PFSK-1 (cell line): Measurements from ENCODE around the gene DCXR.

ENCODE experiments used
- FOXP2 ChIP-seq: optimal IDR thresholded peaks from 2 replicates; pipeline ENCODE3; 2011; ENCODE audit warnings: borderline replicate concordance, control low read depth, inconsistent platforms; ENCODE audit not compliant: insufficient read depth; ENCODE audit errors: extremely low read length, extremely low read depth
- POLR2AphosphoS5 ChIP-seq: IDR thresholded peaks from 2 replicates; pipeline ENCODE4 v1.6.1; 2012; ENCODE audit warnings: low read depth, mild to moderate bottlenecking, control low read depth, low read length, moderate library complexity
- REST ChIP-seq, 2 experiments: IDR thresholded peaks; 2 replicates each; pipeline versions ENCODE4 v1.6.1 to v1.8.0; 2011 to 2012; ENCODE audit warnings: low read depth in 2 of 2, low read length in 2 of 2, control low read depth in 1 of 2, inconsistent platforms in 1 of 2, mild to moderate bottlenecking in 1 of 2, moderate library complexity in 1 of 2; ENCODE audit not compliant: insufficient read depth in 1 of 2
- SIN3A ChIP-seq: IDR thresholded peaks from 2 replicates; pipeline ENCODE4 v1.6.1; 2012; ENCODE audit warnings: mild to moderate bottlenecking, low read length, moderate library complexity, borderline replicate concordance; ENCODE audit not compliant: insufficient read depth
- TAF1 ChIP-seq: IDR thresholded peaks from 2 replicates; pipeline ENCODE4 v1.6.1; 2012; ENCODE audit warnings: low read length, control low read depth, borderline replicate concordance; ENCODE audit not compliant: insufficient read depth

The DCXR gene

GRCh38 chr17:82041144-82041814 is 3.8 kb upstream of the DCXR start:
- no peak for TF ChIP-seq TAF1
- no peak for TF ChIP-seq REST (IDR thresholded peaks at IDR 0.05; ENCODE audit: insufficient read depth in 1 of 2, low read depth in 2 of 2, low read length in 2 of 2)
- TF ChIP-seq FOXP2, result no peak
- no peak for TF ChIP-seq POLR2AphosphoS5
- TF ChIP-seq SIN3A, result no peak

- TF ChIP-seq POLR2AphosphoS5 (no peak), REST (IDR thresholded peaks at IDR 0.05; ENCODE audit: insufficient read depth in 1 of 2, low read depth in 2 of 2, low read length in 2 of 2) (no peak)
Observed at GRCh38 chr17:82039695-82040299, 2.3 kb upstream of the DCXR start.

- no peak for TF ChIP-seq TAF1
- TF ChIP-seq POLR2AphosphoS5, result no peak
- TF ChIP-seq SIN3A, result no peak
- TF ChIP-seq FOXP2, result no peak
- TF ChIP-seq REST (IDR thresholded peaks at IDR 0.05; ENCODE audit: insufficient read depth in 1 of 2, low read depth in 2 of 2, low read length in 2 of 2), result no peak
Observed at GRCh38 chr17:82037889-82038195, 345 bp upstream of the DCXR start.

- TF ChIP-seq REST (IDR thresholded peaks at IDR 0.05; ENCODE audit: insufficient read depth in 1 of 2, low read depth in 2 of 2, low read length in 2 of 2), result no peak
- no peak for TF ChIP-seq POLR2AphosphoS5
- no peak for TF ChIP-seq TAF1
- no peak for TF ChIP-seq SIN3A
- TF ChIP-seq FOXP2, result no peak
Observed at GRCh38 chr17:82036634-82037091, 834 bp downstream of the DCXR start.
